GM23338 (cell line): ENCODE results near the gene LIFR. TPM values are rescaled to one million over a fixed set of nuclear protein-coding genes. Genes with fewer than 3 reads are reported as not detected.

Experiments
- ATAC-seq: fragments of 200-7000 bp; cut with Tn5 transposase; 3 replicates; pipeline ENCODE4 v1.9.1; 2020
- DNase-seq: peaks from one replicate; pipeline ENCODE4 v3.0.0-alpha.2; 2015; ENCODE audit warnings: low spot score
- H2AFZ ChIP-seq: fragments of 200-600 bp; sonication (generic); 2 replicates; pipeline ENCODE4 v1.8.0; 2016; ENCODE audit warnings: antibody characterized with exemption, mild to moderate bottlenecking, moderate library complexity
- H3F3A ChIP-seq: fragments of 200-600 bp; sonication (generic); replicated peaks from 2 replicates; pipeline ENCODE4 v1.8.0; 2017; ENCODE audit warnings: antibody characterized with exemption, mixed run types, low read depth
- H3K27ac ChIP-seq: fragments of 200-600 bp; sonication (generic); 2 replicates; pipeline ENCODE4 v1.6.1; 2016; ENCODE audit warnings: low read depth
- H3K27me3 ChIP-seq: fragments of 200-600 bp; sonication (generic); 2 replicates; pipeline ENCODE4 v1.8.0; 2016; ENCODE audit warnings: mild to moderate bottlenecking, mixed run types, moderate library complexity; ENCODE audit not compliant: insufficient read depth
- H3K36me3 ChIP-seq: fragments of 200-600 bp; sonication (generic); 2 replicates; pipeline ENCODE4 v1.8.0; 2016; ENCODE audit warnings: mild to moderate bottlenecking; ENCODE audit not compliant: insufficient read depth
- H3K4me1 ChIP-seq: fragments of 200-600 bp; sonication (generic); 2 replicates; pipeline ENCODE4 v1.8.0; 2016; ENCODE audit warnings: mild to moderate bottlenecking, moderate library complexity; ENCODE audit not compliant: insufficient read depth
- H3K4me2 ChIP-seq: fragments of 200-600 bp; sonication (generic); 2 replicates; pipeline ENCODE4 v1.7.1; 2017; ENCODE audit warnings: mixed run types
- H3K4me3 ChIP-seq: fragments of 200-600 bp; sonication (generic); 2 replicates; pipeline ENCODE4 v1.6.1; 2016; ENCODE audit warnings: mixed run types
- H3K79me2 ChIP-seq: fragments of 200-600 bp; sonication (generic); replicated peaks from 2 replicates; pipeline ENCODE4 v1.8.0; 2017; ENCODE audit warnings: mild to moderate bottlenecking; ENCODE audit not compliant: insufficient read depth
- H3K9me2 ChIP-seq: fragments of 200-600 bp; sonication (generic); 2 replicates; pipeline ENCODE4 v1.8.0; 2017; ENCODE audit not compliant: insufficient read depth
- H4K20me1 ChIP-seq: fragments of 200-600 bp; sonication (generic); replicated peaks from 2 replicates; pipeline ENCODE4 v1.8.0; 2017; ENCODE audit warnings: mild to moderate bottlenecking; ENCODE audit not compliant: insufficient read depth
- H3K27ac Mint-ChIP-seq: 2 replicates; pipeline ENCODE4 v1.8.0; 2020; ENCODE audit warnings: inconsistent platforms, mild to moderate bottlenecking, moderate library complexity, mixed read lengths
- H3K27me3 Mint-ChIP-seq: 3 replicates; pipeline ENCODE4 v1.8.0; 2022; ENCODE audit warnings: low read depth, mild to moderate bottlenecking, moderate library complexity, mixed read lengths, inconsistent platforms; ENCODE audit not compliant: insufficient read depth, poor library complexity
- H3K36me3 Mint-ChIP-seq: 3 replicates; pipeline ENCODE4 v1.8.0; 2021; ENCODE audit warnings: low read depth, mild to moderate bottlenecking, inconsistent platforms, moderate library complexity, mixed read lengths
- H3K4me1 Mint-ChIP-seq: 3 replicates; pipeline ENCODE4 v1.8.0; 2020; ENCODE audit warnings: mild to moderate bottlenecking, inconsistent platforms, mixed read lengths
- H3K4me3 Mint-ChIP-seq: 3 replicates; pipeline ENCODE4 v1.8.0; 2021; ENCODE audit warnings: moderate library complexity, mild to moderate bottlenecking, inconsistent platforms, mixed read lengths
- H3K9me3 Mint-ChIP-seq: 3 replicates; pipeline ENCODE4 v1.8.0; 2020; ENCODE audit warnings: moderate library complexity, mild to moderate bottlenecking, inconsistent platforms, mixed read lengths
- polyA plus RNA-seq: library from polyadenylated mRNA; unstranded; fragments of >200 nt; fragmentation: Nextera tagmentation; extraction: Ambion mirVana; gene quantifications from 2 replicates; pipeline ENCODE4 v1.2.1, GENCODE V29; 2016
- total RNA-seq: library from RNA; depleted of rRNA; stranded (reverse); fragments of >200 nt; shearing (Covaris generic); gene quantifications from 2 replicates; pipeline ENCODE4 v1.2.3, GENCODE V29; 2014
- TF ChIP-seq, protein P1 (sequence below): fragments of 250-450 bp; sonication (Bioruptor Pico); IDR thresholded peaks from 2 replicates; pipeline ENCODE4 v1.5.0; 2020; ENCODE audit warnings: mild to moderate bottlenecking, moderate library complexity
- TF ChIP-seq, protein P2 (sequence below), 2 experiments: fragments of 200-600 bp in 1 of 2; sonication (generic) in 1 of 2; conservative IDR thresholded peaks; 2 replicates each; pipeline versions ENCODE4 v1.5.1 to v1.6.1; 2016 to 2017; ENCODE audit warnings: antibody characterized with exemption in 2 of 2, low read depth in 2 of 2, mild to moderate bottlenecking in 2 of 2, moderate library complexity in 1 of 2

Gene LIFR
- total and polyA plus RNA-seq, 2 experiments from 2014 or later, result 11.0 to 25.2 TPM

DNA sequence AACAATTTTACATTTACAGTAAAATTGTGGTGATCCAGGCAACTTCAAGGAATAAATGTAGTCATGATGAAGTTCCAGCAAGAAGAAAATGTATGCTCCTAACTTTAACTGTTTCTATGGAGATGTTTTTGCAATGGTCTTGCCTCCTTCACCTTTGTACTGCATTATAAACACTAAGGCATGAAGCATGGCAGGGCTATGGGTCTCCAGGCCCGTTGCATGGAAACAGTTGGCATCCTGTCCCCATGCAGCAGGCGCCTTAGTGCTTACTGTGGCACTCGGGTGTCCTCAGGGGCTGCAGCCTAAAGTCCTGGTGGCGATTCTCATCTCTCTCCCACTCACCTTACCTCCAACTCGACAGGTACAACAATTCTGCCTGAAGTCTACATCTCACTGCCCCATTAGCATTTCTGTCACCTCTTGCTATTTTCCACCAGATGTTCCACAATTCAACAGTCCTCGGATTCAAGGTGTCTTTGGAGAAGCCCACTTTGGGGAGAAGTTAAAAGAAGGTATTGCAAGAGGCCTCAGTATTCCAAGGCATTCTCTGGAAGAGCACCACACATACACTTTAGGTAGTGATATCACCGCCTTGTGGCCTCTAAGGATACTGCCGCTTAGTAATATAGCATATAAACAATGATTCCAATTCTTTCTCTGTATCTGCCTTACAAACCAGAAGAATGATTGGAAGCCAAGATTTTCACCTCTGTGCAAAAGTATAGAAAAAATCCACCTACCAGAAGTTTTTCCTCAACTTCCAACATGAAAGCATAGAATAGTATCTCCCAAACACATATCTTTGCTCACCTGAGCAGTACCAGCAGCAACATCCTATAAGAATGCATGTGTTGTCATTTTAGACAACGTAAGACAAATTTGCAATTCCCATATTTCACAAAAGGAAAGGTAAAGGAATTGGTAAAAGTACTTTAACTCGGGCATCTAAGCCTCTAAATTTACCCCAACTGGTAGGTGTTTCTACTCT is 5.1 kb downstream of the LIFR start:
- no peak overlapping the region for H3K4me3 Mint-ChIP-seq
- ATAC-seq (peak; percentile 81), DNase-seq (peak; percentile 80)

More for the DNA sequence above, 5.1 kb downstream of the LIFR start:
- Histone ChIP-seq H3F3A (no peaks in the 10 kb centered on the region), H3K27ac (no peak overlapping the region), H3K4me2 (no peak overlapping the region), H4K20me1 (peaks cover 6% of the 10 kb centered on the region; the same call in 1 of the 2 replicates), H3K4me1 (peaks cover 20% of the 10 kb centered on the region), H3K27me3 (no peaks in the 10 kb centered on the region), H2AFZ (no peak overlapping the region), H3K36me3 (no peaks in the 10 kb centered on the region), H3K9me2 (no peaks in the 10 kb centered on the region), H3K4me3 (no peak overlapping the region), H3K79me2 (peaks cover 88% of the 10 kb centered on the region)
- Mint-ChIP-seq H3K27ac (no peak overlapping the region), H3K4me1 (peaks cover 24% of the 10 kb centered on the region), H3K27me3 (no peaks in the 10 kb centered on the region), H3K9me3 (no peaks in the 10 kb centered on the region; the same call in 2 of the 3 replicates), H3K36me3 (peaks cover 3% of the 10 kb centered on the region; the same call in 1 of the 3 replicates)
- TF ChIP-seq, protein P1, sequence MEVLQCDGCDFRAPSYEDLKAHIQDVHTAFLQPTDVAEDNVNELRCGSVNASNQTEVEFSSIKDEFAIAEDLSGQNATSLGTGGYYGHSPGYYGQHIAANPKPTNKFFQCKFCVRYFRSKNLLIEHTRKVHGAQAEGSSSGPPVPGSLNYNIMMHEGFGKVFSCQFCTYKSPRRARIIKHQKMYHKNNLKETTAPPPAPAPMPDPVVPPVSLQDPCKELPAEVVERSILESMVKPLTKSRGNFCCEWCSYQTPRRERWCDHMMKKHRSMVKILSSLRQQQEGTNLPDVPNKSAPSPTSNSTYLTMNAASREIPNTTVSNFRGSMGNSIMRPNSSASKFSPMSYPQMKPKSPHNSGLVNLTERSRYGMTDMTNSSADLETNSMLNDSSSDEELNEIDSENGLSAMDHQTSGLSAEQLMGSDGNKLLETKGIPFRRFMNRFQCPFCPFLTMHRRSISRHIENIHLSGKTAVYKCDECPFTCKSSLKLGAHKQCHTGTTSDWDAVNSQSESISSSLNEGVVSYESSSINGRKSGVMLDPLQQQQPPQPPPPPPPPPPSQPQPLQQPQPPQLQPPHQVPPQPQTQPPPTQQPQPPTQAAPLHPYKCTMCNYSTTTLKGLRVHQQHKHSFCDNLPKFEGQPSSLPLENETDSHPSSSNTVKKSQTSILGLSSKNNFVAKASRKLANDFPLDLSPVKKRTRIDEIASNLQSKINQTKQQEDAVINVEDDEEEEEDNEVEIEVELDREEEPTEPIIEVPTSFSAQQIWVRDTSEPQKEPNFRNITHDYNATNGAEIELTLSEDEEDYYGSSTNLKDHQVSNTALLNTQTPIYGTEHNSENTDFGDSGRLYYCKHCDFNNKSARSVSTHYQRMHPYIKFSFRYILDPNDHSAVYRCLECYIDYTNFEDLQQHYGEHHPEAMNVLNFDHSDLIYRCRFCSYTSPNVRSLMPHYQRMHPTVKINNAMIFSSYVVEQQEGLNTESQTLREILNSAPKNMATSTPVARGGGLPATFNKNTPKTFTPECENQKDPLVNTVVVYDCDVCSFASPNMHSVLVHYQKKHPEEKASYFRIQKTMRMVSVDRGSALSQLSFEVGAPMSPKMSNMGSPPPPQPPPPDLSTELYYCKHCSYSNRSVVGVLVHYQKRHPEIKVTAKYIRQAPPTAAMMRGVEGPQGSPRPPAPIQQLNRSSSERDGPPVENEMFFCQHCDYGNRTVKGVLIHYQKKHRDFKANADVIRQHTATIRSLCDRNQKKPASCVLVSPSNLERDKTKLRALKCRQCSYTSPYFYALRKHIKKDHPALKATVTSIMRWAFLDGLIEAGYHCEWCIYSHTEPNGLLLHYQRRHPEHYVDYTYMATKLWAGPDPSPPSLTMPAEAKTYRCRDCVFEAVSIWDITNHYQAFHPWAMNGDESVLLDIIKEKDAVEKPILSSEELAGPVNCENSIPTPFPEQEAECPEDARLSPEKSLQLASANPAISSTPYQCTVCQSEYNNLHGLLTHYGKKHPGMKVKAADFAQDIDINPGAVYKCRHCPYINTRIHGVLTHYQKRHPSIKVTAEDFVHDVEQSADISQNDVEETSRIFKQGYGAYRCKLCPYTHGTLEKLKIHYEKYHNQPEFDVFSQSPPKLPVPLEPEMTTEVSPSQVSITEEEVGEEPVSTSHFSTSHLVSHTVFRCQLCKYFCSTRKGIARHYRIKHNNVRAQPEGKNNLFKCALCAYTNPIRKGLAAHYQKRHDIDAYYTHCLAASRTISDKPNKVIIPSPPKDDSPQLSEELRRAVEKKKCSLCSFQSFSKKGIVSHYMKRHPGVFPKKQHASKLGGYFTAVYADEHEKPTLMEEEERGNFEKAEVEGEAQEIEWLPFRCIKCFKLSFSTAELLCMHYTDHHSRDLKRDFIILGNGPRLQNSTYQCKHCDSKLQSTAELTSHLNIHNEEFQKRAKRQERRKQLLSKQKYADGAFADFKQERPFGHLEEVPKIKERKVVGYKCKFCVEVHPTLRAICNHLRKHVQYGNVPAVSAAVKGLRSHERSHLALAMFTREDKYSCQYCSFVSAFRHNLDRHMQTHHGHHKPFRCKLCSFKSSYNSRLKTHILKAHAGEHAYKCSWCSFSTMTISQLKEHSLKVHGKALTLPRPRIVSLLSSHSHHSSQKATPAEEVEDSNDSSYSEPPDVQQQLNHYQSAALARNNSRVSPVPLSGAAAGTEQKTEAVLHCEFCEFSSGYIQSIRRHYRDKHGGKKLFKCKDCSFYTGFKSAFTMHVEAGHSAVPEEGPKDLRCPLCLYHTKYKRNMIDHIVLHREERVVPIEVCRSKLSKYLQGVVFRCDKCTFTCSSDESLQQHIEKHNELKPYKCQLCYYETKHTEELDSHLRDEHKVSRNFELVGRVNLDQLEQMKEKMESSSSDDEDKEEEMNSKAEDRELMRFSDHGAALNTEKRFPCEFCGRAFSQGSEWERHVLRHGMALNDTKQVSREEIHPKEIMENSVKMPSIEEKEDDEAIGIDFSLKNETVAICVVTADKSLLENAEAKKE (CRISPR knock-in tag), result no peak
- TF ChIP-seq, protein P2, sequence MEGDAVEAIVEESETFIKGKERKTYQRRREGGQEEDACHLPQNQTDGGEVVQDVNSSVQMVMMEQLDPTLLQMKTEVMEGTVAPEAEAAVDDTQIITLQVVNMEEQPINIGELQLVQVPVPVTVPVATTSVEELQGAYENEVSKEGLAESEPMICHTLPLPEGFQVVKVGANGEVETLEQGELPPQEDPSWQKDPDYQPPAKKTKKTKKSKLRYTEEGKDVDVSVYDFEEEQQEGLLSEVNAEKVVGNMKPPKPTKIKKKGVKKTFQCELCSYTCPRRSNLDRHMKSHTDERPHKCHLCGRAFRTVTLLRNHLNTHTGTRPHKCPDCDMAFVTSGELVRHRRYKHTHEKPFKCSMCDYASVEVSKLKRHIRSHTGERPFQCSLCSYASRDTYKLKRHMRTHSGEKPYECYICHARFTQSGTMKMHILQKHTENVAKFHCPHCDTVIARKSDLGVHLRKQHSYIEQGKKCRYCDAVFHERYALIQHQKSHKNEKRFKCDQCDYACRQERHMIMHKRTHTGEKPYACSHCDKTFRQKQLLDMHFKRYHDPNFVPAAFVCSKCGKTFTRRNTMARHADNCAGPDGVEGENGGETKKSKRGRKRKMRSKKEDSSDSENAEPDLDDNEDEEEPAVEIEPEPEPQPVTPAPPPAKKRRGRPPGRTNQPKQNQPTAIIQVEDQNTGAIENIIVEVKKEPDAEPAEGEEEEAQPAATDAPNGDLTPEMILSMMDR (conservative IDR thresholded peaks at IDR 0.05; ENCODE audit: low read depth in 2 of 2), result peak; percentile 72 to 78
